BE2C (cell line): ENCODE data around the gene GTPBP10. TPM values are rescaled to one million over a fixed set of nuclear protein-coding genes. Genes with fewer than 3 reads are reported as not detected.

ENCODE experiments used
- DNase-seq: peaks from one replicate; pipeline ENCODE4 v3.0.0-alpha.2; 2020
- H3K27me3 ChIP-seq: fragments of 250-450 bp; sonication (Bioruptor Pico); 2 replicates; pipeline ENCODE4 v1.5.1; 2020; ENCODE audit warnings: mild to moderate bottlenecking
- H3K36me3 ChIP-seq: fragments of 250-450 bp; sonication (Bioruptor Pico); 2 replicates; pipeline ENCODE4 v1.5.1; 2020; ENCODE audit warnings: mild to moderate bottlenecking
- H3K4me1 ChIP-seq: fragments of 250-450 bp; sonication (Bioruptor Pico); 2 replicates; pipeline ENCODE4 v1.5.1; 2020
- H3K4me3 ChIP-seq: 2 replicates; pipeline ENCODE4 v1.5.1; 2011; ENCODE audit warnings: low read depth, low read length
- H3K9me3 ChIP-seq: fragments of 250-450 bp; sonication (Bioruptor Pico); 2 replicates; pipeline ENCODE4 v1.5.1; 2020
- polyA plus RNA-seq: library from polyadenylated mRNA; unstranded; fragments of >200 nt; gene quantifications from one replicate; pipeline ENCODE4 v1.2.1, GENCODE V29; 2012; ENCODE audit warnings: low read depth, missing spikeins; ENCODE audit not compliant: insufficient read length, insufficient read depth
- TF ChIP-seq, protein P1 (sequence below): IDR thresholded peaks from 2 replicates; pipeline ENCODE4 v1.5.1; 2012; ENCODE audit warnings: mild to moderate bottlenecking, low read depth, low read length

The GTPBP10 gene, protein sequence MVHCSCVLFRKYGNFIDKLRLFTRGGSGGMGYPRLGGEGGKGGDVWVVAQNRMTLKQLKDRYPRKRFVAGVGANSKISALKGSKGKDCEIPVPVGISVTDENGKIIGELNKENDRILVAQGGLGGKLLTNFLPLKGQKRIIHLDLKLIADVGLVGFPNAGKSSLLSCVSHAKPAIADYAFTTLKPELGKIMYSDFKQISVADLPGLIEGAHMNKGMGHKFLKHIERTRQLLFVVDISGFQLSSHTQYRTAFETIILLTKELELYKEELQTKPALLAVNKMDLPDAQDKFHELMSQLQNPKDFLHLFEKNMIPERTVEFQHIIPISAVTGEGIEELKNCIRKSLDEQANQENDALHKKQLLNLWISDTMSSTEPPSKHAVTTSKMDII
- 7.2 TPM for polyA plus RNA-seq

DNA sequence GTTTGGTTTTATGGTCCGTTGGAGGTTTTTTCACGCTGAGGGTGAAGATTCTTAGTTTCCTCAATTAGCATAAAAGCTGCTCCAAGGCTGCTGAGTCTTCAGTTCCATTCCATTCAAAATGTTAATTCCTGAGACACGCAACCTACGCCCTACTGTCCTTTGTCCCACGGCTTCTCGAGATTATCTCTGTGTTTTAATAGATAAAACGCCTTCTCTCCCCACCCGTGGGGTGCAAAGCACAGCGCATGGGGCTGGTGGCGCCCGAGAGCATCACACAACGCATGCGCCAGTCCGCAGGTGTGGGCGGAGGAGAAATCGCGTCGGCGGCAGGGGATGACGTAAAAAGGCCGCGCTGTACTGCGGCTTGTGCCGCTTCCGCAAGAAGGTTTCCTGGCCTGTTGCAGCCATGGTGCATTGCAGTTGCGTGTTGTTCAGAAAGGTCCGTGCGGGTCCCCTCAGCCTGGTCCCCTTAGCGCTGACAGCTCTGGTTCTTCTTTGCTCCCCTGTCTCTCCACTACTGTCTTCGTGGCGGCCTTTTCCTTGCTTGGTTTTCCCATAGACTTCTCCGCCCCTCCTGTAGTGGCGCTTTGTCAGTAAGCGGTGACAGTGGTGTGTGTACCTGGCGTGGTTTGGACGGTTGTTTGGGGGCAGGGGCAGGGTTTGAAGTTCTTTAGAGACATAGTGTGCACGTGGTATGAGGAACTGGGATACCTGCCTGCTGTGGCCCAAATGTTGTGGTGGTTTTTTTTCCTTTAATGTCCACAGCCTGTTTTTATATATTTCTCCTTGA lies at the start of gene GTPBP10:
Gene GTPBP10, plus strand, starts transcription at position 381 of the 790 bp plus-strand sequence. Its CDS starts 26 bp downstream, at position 407.
- peak; percentile 93 for DNase-seq
- Histone ChIP-seq H3K4me1 (no peaks in the 10 kb centered on the region), H3K9me3 (no peaks in the 10 kb centered on the region), H3K4me3 (peak within 1 kb of the TSS; percentile 98), H3K27me3 (no peaks in the 10 kb centered on the region), H3K36me3 (no peaks in the 10 kb centered on the region)
- TF ChIP-seq, protein P1, sequence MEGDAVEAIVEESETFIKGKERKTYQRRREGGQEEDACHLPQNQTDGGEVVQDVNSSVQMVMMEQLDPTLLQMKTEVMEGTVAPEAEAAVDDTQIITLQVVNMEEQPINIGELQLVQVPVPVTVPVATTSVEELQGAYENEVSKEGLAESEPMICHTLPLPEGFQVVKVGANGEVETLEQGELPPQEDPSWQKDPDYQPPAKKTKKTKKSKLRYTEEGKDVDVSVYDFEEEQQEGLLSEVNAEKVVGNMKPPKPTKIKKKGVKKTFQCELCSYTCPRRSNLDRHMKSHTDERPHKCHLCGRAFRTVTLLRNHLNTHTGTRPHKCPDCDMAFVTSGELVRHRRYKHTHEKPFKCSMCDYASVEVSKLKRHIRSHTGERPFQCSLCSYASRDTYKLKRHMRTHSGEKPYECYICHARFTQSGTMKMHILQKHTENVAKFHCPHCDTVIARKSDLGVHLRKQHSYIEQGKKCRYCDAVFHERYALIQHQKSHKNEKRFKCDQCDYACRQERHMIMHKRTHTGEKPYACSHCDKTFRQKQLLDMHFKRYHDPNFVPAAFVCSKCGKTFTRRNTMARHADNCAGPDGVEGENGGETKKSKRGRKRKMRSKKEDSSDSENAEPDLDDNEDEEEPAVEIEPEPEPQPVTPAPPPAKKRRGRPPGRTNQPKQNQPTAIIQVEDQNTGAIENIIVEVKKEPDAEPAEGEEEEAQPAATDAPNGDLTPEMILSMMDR: peak; percentile 66

DNA sequence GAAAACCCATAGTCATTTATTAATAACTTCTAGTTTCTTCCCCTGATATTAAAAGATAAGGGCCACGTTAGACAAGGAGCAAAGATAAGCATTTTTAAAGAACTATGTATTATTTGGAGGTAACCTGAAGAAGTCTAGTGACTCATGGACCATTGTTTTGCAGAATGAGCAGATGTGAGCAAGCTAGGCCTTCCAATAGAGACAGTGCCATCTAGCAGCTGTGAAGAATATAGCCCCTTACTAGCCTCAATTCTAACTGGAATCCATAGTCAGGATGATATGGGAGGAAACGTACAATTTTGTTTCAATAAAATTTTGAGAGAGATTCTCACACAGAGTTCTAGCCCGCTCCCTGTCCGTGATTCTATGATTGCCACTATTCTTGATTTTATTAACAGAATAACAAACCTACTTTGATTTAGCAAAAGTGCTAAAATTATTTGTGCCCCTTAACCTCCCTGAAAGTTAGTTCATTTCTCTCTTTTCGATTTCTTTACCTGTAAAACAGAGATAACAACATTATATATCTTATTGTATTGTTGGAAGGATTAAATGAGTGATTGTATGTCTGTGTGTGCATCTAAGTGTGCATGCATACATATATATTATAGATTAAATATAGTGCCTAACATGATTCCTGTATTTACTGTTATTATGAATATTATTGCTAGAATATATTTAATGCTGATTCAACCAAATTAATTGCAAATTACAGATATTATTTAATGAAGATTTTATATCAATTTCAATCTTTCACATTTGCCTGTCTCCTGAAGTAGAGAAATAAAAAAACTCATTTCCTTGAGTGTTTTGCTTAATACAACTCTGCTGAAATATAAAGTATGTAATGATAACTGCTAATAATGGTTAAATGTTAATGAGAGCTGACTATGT lies 48.1 kb upstream of the GTPBP10 start:
- no peaks in the 10 kb centered on the region for H3K36me3 ChIP-seq
- H3K9me3 ChIP-seq: no peaks in the 10 kb centered on the region
- H3K4me3 ChIP-seq: no peak overlapping the region
- H3K4me1 ChIP-seq: no peaks in the 10 kb centered on the region
- DNase-seq: peak; percentile 11
- TF ChIP-seq, protein P1: peak; percentile 67
- no peaks in the 10 kb centered on the region for H3K27me3 ChIP-seq

DNA sequence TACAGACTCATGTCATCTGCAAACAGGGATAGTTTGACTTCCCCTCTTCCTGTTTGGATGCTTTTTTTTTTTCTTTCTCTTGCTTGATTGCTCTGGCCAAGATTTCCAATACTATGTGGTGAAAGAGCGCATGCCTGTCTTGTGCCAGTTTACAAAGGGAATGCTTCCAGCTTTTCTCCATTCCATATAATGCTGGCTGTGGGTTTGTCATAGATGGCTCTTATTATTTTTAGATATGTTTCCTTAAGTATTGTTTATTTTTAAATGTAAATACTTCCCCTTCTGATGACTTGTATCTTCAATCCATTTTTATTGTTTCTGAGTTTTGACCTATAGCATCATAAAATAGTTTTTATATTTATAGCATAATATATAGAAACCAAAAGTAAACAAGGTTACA lies 43.3 kb upstream of the GTPBP10 start:
- no peaks in the 10 kb centered on the region for H3K27me3 ChIP-seq
- TF ChIP-seq, protein P1: no peak
- DNase-seq: no peak
- no peaks in the 10 kb centered on the region for H3K4me1 ChIP-seq
- no peaks in the 10 kb centered on the region for H3K36me3 ChIP-seq
- no peaks in the 10 kb centered on the region for H3K9me3 ChIP-seq
- no peak overlapping the region for H3K4me3 ChIP-seq

DNA sequence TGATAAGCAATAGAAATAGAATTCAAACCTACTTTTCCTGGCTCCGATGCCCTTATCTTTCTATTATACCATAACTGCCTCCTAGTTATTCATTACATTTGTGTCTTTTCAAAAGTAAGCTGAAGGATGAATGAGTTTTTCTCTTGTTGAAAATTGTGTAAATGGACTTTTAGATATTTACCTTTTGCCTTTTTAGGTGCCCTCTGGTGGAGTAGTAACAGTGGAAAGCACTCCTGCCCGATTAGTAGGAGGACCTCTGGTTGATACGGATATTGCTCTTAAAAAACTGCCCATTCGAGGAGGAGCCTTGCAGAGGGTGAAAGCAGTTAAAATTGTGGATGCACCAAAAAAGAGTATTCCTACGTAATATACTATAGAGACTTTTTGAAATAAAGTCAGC lies 36.6 kb upstream of the GTPBP10 start:
- TF ChIP-seq, protein P1: no peak
- no peak for DNase-seq
- Histone ChIP-seq H3K4me3 (no peak overlapping the region), H3K36me3 (no peaks in the 10 kb centered on the region), H3K4me1 (no peaks in the 10 kb centered on the region), H3K9me3 (no peaks in the 10 kb centered on the region), H3K27me3 (no peaks in the 10 kb centered on the region)

DNA sequence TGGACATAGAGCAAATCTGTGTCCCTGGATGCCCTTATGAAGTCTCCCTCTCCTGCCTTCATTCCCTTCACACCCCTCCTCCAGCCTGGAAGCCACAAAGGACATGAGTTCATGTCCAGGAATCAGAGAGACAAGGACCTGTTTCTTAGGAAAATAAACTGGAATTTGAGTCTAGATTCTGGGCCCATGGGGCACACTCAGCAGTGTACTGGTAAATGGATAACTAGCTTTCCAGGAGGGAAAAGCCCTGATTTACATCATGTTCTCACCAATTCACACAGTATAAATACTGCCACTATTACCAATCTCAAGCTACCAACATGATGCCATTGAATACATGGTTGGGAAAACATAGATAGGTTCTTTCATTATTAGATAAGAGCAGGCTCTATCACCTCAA lies 35.3 kb upstream of the GTPBP10 start:
- H3K4me3 ChIP-seq: no peak overlapping the region
- TF ChIP-seq, protein P1: no peak

More for the DNA sequence above, 35.3 kb upstream of the GTPBP10 start:
- Histone ChIP-seq H3K27me3 (no peaks in the 10 kb centered on the region; the same call in 1 of the 2 replicates), H3K9me3 (no peaks in the 10 kb centered on the region), H3K36me3 (no peaks in the 10 kb centered on the region), H3K4me1 (no peaks in the 10 kb centered on the region)
- no peak for DNase-seq
